Measurements from ENCODE around the gene PNKD. TPM values are rescaled to one million over a fixed set of nuclear protein-coding genes. Genes with fewer than 3 reads are reported as not detected.

PNKD gene
- total RNA-seq, 1 experiment from 2014 or later: 40.2 TPM

GRCh38 chr2:218341381-218341780 lies 71.1 kb downstream of the PNKD start:
- no peak for DNase-seq (ENCODE audit: low spot score)

- DNase-seq (ENCODE audit: low spot score): no peak
Measured at GRCh38 chr2:218342837-218343236, 72.5 kb downstream of the PNKD start.

GRCh38 chr2:218343591-218343990 lies 73.3 kb downstream of the PNKD start:
- DNase-seq (ENCODE audit: low spot score): no peak

GRCh38 chr2:218344090-218344754 lies 73.9 kb downstream of the PNKD start:
- DNase-seq (ENCODE audit: low spot score): no peak

GRCh38 chr2:218344755-218345417 lies 74.6 kb downstream of the PNKD start:
- no peak for DNase-seq (ENCODE audit: low spot score)

- no peak for DNase-seq (ENCODE audit: low spot score)
Measured at GRCh38 chr2:218345491-218346236, 75.3 kb downstream of the PNKD start.

GRCh38 chr2:218347172-218347571 lies 76.9 kb downstream of the PNKD start:
- no peak for DNase-seq (ENCODE audit: low spot score)

GRCh38 chr2:218354045-218354444 lies 83.7 kb downstream of the PNKD start:
- DNase-seq (ENCODE audit: low spot score): no peak

GRCh38 chr2:218354850-218355443 lies 84.6 kb downstream of the PNKD start:
- no peak for DNase-seq (ENCODE audit: low spot score)

- DNase-seq (ENCODE audit: low spot score): no peak
Measured at GRCh38 chr2:218357236-218358177, 87.2 kb downstream of the PNKD start.

GRCh38 chr2:218360453-218360852 lies 90.1 kb downstream of the PNKD start:
- DNase-seq (ENCODE audit: low spot score): no peak

GRCh38 chr2:218362606-218363005 lies 92.3 kb downstream of the PNKD start:
- no peak for DNase-seq (ENCODE audit: low spot score)

- no peak for DNase-seq (ENCODE audit: low spot score)
Measured at GRCh38 chr2:218363736-218364135, 93.4 kb downstream of the PNKD start.

- DNase-seq (ENCODE audit: low spot score): no peak
Measured at GRCh38 chr2:218364196-218364595, 93.9 kb downstream of the PNKD start.

GRCh38 chr2:218366621-218367414 lies 96.5 kb downstream of the PNKD start:
- no peak for DNase-seq (ENCODE audit: low spot score)

- no peak for DNase-seq (ENCODE audit: low spot score)
Measured at GRCh38 chr2:218367415-218368149, 97.3 kb downstream of the PNKD start.

GRCh38 chr2:218368150-218368528 lies 97.8 kb downstream of the PNKD start:
- DNase-seq (ENCODE audit: low spot score): no peak

- no peak for DNase-seq (ENCODE audit: low spot score)
Measured at GRCh38 chr2:218368621-218369153, 98.4 kb downstream of the PNKD start.

GRCh38 chr2:218369330-218369729 lies 99.0 kb downstream of the PNKD start:
- DNase-seq (ENCODE audit: low spot score): no peak

All from H4 (cell line).